ENCODE measurements around the gene COP1. TPM values are rescaled to one million over a fixed set of nuclear protein-coding genes. Genes with fewer than 3 reads are reported as not detected.

COP1 gene
- total and polyA plus RNA-seq, 10 of the 15 experiments (the other 5 are each of a cell fraction or from before 2014, with no cell fraction given), result 17.7 to 49.9 (median 38.7) TPM

DNA sequence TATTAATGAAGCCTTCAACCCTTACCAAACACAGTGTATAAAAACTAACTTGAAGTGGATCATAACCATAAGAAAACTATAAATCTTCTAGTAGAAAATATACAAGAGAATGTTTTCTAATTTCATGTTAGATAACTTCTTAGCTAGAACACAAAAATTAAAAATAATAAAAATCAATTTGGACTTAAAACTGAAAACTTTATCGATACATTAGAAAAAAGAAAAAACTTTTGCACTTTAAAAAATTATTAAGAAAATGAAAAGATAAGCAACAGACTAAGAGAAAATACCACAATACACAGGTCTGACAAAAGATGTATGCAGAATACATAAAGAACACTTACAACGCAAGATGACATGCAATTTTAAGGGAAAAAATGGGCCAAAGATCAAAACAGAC is 8.7 kb downstream of the COP1 start:
- intact Hi-C loops (cut with micrococcal nuclease; ENCODE audit: unreplicated experiment), result no loop called here
- DNase-seq (ENCODE audit: low read depth, low spot score) (no peak), ATAC-seq (no peak), FAIRE-seq (no peak)
- Histone ChIP-seq H3K27ac (ENCODE audit: control insufficient read depth, insufficient read depth) (no peak overlapping the region), H3K27me3 (replicated peaks in 1 of 2; ENCODE audit: control insufficient read depth in 2 of 2, insufficient read depth in 2 of 2, low read length in 1 of 2) (no peaks in the 10 kb centered on the region), H3K79me2 (ENCODE audit: control insufficient read depth, insufficient read depth, low read length) (peaks cover 94% of the 10 kb centered on the region), H4K20me1 (ENCODE audit: control insufficient read depth, insufficient read depth) (no peaks in the 10 kb centered on the region), H3K4me3 (no peak overlapping the region), H3K36me3 (ENCODE audit: control insufficient read depth in 2 of 2, insufficient read depth in 2 of 2, low read length in 1 of 2) (no peaks in the 10 kb centered on the region), H3K9ac (ENCODE audit: control insufficient read depth, insufficient read depth, low read length) (no peak overlapping the region), H3K4me1 (ENCODE audit: control insufficient read depth, insufficient read depth, low read length) (no peaks in the 10 kb centered on the region), H3K9me3 (replicated peaks; ENCODE audit: control insufficient read depth, insufficient read depth, low read length) (no peaks in the 10 kb centered on the region; the same call in 1 of the 3 replicates), H2AFZ (ENCODE audit: control insufficient read depth, low read depth, low read length) (no peak overlapping the region), H3K4me2 (ENCODE audit: control insufficient read depth, insufficient read depth) (no peak overlapping the region)
- ChIA-PET RAD21 (ENCODE audit: unreplicated experiment) (no interaction called here), POLR2A (no interaction called here), CTCF (no interaction called here), SMC1A (ENCODE audit: uncharacterized antibody, unreplicated experiment) (no interaction called here)
- WGBS (ENCODE audit: insufficient coverage, insufficient replicate concordance, low lambda C conversion rate, missing lambda C conversion rate), result 100% methylated on average over 2 of the region's 2 CpGs
- in situ Hi-C loops (cut with MboI), result no loop called here
- TF ChIP-seq DPF2 (IDR thresholded peaks at IDR 0.05), result no peak
- TF ChIP-seq, protein P1, sequence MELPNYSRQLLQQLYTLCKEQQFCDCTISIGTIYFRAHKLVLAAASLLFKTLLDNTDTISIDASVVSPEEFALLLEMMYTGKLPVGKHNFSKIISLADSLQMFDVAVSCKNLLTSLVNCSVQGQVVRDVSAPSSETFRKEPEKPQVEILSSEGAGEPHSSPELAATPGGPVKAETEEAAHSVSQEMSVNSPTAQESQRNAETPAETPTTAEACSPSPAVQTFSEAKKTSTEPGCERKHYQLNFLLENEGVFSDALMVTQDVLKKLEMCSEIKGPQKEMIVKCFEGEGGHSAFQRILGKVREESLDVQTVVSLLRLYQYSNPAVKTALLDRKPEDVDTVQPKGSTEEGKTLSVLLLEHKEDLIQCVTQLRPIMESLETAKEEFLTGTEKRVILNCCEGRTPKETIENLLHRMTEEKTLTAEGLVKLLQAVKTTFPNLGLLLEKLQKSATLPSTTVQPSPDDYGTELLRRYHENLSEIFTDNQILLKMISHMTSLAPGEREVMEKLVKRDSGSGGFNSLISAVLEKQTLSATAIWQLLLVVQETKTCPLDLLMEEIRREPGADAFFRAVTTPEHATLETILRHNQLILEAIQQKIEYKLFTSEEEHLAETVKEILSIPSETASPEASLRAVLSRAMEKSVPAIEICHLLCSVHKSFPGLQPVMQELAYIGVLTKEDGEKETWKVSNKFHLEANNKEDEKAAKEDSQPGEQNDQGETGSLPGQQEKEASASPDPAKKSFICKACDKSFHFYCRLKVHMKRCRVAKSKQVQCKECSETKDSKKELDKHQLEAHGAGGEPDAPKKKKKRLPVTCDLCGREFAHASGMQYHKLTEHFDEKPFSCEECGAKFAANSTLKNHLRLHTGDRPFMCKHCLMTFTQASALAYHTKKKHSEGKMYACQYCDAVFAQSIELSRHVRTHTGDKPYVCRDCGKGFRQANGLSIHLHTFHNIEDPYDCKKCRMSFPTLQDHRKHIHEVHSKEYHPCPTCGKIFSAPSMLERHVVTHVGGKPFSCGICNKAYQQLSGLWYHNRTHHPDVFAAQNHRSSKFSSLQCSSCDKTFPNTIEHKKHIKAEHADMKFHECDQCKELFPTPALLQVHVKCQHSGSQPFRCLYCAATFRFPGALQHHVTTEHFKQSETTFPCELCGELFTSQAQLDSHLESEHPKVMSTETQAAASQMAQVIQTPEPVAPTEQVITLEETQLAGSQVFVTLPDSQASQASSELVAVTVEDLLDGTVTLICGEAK (IDR thresholded peaks at IDR 0.05; ENCODE audit: borderline replicate concordance), result peak; percentile 56; the same call in 1 of the 2 replicates
- no TSS peak for BruUV-seq (replicated peaks)

DNA sequence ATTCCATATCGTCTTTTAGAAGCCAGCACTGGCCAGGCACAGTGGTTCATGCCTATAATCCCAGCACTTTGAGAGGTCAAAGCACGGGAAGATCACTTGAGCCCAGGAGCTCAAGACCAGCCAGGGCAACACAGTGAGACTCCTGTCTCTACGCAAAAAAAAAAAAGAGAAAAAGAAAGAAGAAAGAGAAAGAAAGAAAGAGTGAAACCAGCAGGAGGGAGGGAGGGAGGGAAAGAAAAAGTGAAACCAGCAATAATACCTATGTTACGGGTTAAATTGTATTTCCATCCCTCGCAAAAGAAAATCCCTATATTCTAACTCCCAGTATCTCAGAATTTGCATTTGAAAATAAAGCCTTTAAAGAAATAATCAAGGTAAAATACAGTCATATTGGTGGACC is 10.4 kb downstream of the COP1 start:
- no TSS peak for BruUV-seq (replicated peaks)
- WGBS (ENCODE audit: insufficient coverage, insufficient replicate concordance, low lambda C conversion rate, missing lambda C conversion rate), result 96% methylated on average over 5 of the region's 5 CpGs
- RAD21 ChIA-PET (ENCODE audit: unreplicated experiment), result no interaction called here
- Histone ChIP-seq H2AFZ (ENCODE audit: control insufficient read depth, low read depth, low read length) (no peak overlapping the region), H3K4me1 (ENCODE audit: control insufficient read depth, insufficient read depth, low read length) (peaks cover 5% of the 10 kb centered on the region), H3K4me2 (ENCODE audit: control insufficient read depth, insufficient read depth) (0 out of 2 replicates have a peak overlapping the region, but pooled peaks have one; percentile 22), H3K9ac (ENCODE audit: control insufficient read depth, insufficient read depth, low read length) (no peak overlapping the region), H3K9me3 (replicated peaks; ENCODE audit: control insufficient read depth, insufficient read depth, low read length) (no peaks in the 10 kb centered on the region; the same call in none of the 3 replicates), H3K36me3 (ENCODE audit: control insufficient read depth in 2 of 2, insufficient read depth in 2 of 2, low read length in 1 of 2) (no peaks in the 10 kb centered on the region), H3K27ac (ENCODE audit: control insufficient read depth, insufficient read depth) (no peak overlapping the region), H3K79me2 (ENCODE audit: control insufficient read depth, insufficient read depth, low read length) (peaks cover 94% of the 10 kb centered on the region), H4K20me1 (ENCODE audit: control insufficient read depth, insufficient read depth) (no peaks in the 10 kb centered on the region), H3K27me3 (replicated peaks in 1 of 2; ENCODE audit: control insufficient read depth in 2 of 2, insufficient read depth in 2 of 2, low read length in 1 of 2) (no peaks in the 10 kb centered on the region), H3K4me3 (no peak overlapping the region)
- TF ChIP-seq, protein P1 (IDR thresholded peaks at IDR 0.05; ENCODE audit: borderline replicate concordance), result no peak
- intact Hi-C loops (cut with micrococcal nuclease; ENCODE audit: unreplicated experiment) (no loop called here), in situ Hi-C loops (cut with MboI) (no loop called here)
- ATAC-seq (no peak), DNase-seq (ENCODE audit: low read depth, low spot score) (no peak), FAIRE-seq (no peak)
- POLR2A ChIA-PET, result no interaction called here
- SMC1A ChIA-PET (ENCODE audit: uncharacterized antibody, unreplicated experiment), result interaction anchor here (0.7 kb wide), 1 partner anchor 8 kb away, joined by 3 read pairs; no protein-coding TSS in a partner anchor
- CTCF ChIA-PET, result interaction anchor here (0.7 to 1.4 kb wide), 2 partner anchors 9 to 10 kb away, joined by 4 read pairs; no protein-coding TSS in a partner anchor
